K562 (cell line): Measurements from ENCODE around the gene DAAM1. TPM values are rescaled to one million over a fixed set of nuclear protein-coding genes. Genes with fewer than 3 reads are reported as not detected.

Experiments
- ATAC-seq: fragments of 200-7000 bp; cut with Tn5 transposase; 3 replicates; pipeline ENCODE4 v1.9.1; 2020; ENCODE audit warnings: moderate library complexity
- BruUV-seq: library from RNA; stranded (reverse); fragments of 400-500 nt; replicated peaks from 2 replicates; lab custom pipeline; 2021; lab: Mats Ljungman, UMichigan
- CTCF ChIA-PET: fragments of 300-600 bp; formaldehyde crosslinking; extraction: SDS; loops from one replicate; lab custom pipeline; 2021; ENCODE audit warnings: low intra/inter-chr PET ratio; lab: Yijun Ruan, JAX
- POLR2A ChIA-PET: fragments of 300-600, 350-650 bp; sonication (Branson Sonifier 250); formaldehyde crosslinking; extraction: SDS; loops from one replicate; lab custom pipeline; 2021; ENCODE audit warnings: antibody characterized with exemption, inconsistent platforms; lab: Yijun Ruan, JAX
- DNase-seq, 4 experiments: peaks; one replicate each; pipeline versions ENCODE4 v3.0.0 to v3.0.0-alpha.2; 2011 to 2018; ENCODE audit warnings: low spot score in 3 of 4, mixed read lengths in 3 of 4; ENCODE audit errors: extremely low read depth in 1 of 4
- FAIRE-seq: peaks from 2 replicates; lab custom pipeline; 2011; peaks lifted over from hg19 to GRCh38; lab: Jason Lieb, UNC
- H2AFZ ChIP-seq: 2 replicates; pipeline ENCODE4 v1.6.0; 2011; ENCODE audit warnings: low read depth, low read length, control low read depth, inconsistent platforms
- H3K27ac ChIP-seq: fragments of 200-600 bp; 3 replicates; pipeline ENCODE4 v1.8.0; 2011; ENCODE audit warnings: low read depth, mild to moderate bottlenecking, control low read depth, inconsistent platforms, low read length, moderate library complexity, mixed read lengths; ENCODE audit errors: extremely low read depth
- H3K27me3 ChIP-seq, 2 experiments: fragments of 300-600 bp in 1 of 2; 2 replicates in 1 of 2; 3 replicates in 1 of 2; pipeline versions ENCODE4 v1.6.0 to v1.8.0; 2011; ENCODE audit warnings: inconsistent platforms in 2 of 2, low read length in 2 of 2, mild to moderate bottlenecking in 1 of 2, mixed read lengths in 1 of 2, moderate library complexity in 1 of 2; ENCODE audit not compliant: control insufficient read depth in 2 of 2, insufficient read depth in 2 of 2
- H3K36me3 ChIP-seq: fragments of 300-600 bp; 3 replicates; pipeline ENCODE4 v1.8.0; 2011; ENCODE audit warnings: mild to moderate bottlenecking, low read length, inconsistent platforms; ENCODE audit not compliant: control insufficient read depth, insufficient read depth
- H3K4me1 ChIP-seq, 2 experiments: fragments of 200-600 bp in 1 of 2; replicated peaks in 1 of 2; 2 replicates in 1 of 2; 3 replicates in 1 of 2; pipeline versions ENCODE4 v1.5.1 to v1.8.0; 2011; ENCODE audit warnings: inconsistent platforms in 2 of 2, low read length in 2 of 2, mild to moderate bottlenecking in 1 of 2, mixed read lengths in 1 of 2, moderate library complexity in 1 of 2; ENCODE audit not compliant: control insufficient read depth in 2 of 2, insufficient read depth in 2 of 2
- H3K4me2 ChIP-seq: 2 replicates; pipeline ENCODE4 v1.6.1; 2011; ENCODE audit warnings: low read length, control low read depth, inconsistent platforms, mixed read lengths; ENCODE audit not compliant: insufficient read depth
- H3K4me3 ChIP-seq: fragments of 200-600 bp; sonication (generic), shearing (Covaris generic); 2 replicates; pipeline ENCODE4 v1.5.1; 2016; ENCODE audit warnings: control low read depth, inconsistent platforms
- H3K79me2 ChIP-seq: fragments of 200-600 bp; 3 replicates; pipeline ENCODE4 v1.8.0; 2011; ENCODE audit warnings: low read length, inconsistent platforms; ENCODE audit not compliant: control insufficient read depth, insufficient read depth
- H3K9ac ChIP-seq, 2 experiments: 2 replicates each; pipeline versions ENCODE4 v1.6.0 to v1.6.1; 2011; ENCODE audit warnings: low read depth in 2 of 2, low read length in 2 of 2, control low read depth in 1 of 2, inconsistent platforms in 1 of 2, mild to moderate bottlenecking in 1 of 2, mixed read lengths in 1 of 2; ENCODE audit not compliant: insufficient read depth in 1 of 2
- H3K9me1 ChIP-seq: one replicate; pipeline ENCODE4 v1.6.0; 2011; ENCODE audit warnings: inconsistent platforms, mild to moderate bottlenecking, low read length, moderate library complexity; ENCODE audit not compliant: control insufficient read depth, insufficient read depth
- H3K9me3 ChIP-seq: replicated peaks from 2 replicates; pipeline ENCODE4 v1.5.1; 2011; ENCODE audit warnings: low read depth, low read length, inconsistent platforms; ENCODE audit not compliant: control insufficient read depth, insufficient read depth
- H4K20me1 ChIP-seq: replicated peaks from 2 replicates; pipeline ENCODE4 v1.6.1; 2011; ENCODE audit warnings: low read length, inconsistent platforms, mixed read lengths; ENCODE audit not compliant: control insufficient read depth, insufficient read depth
- CGGBP1 ChIP-seq: fragments of 250-450 bp; sonication (Bioruptor Pico); IDR thresholded peaks from 2 replicates; pipeline ENCODE4 v1.9.0; 2021; ENCODE audit warnings: mild to moderate bottlenecking
- RFX1 ChIP-seq: fragments of 450-650 bp; IDR thresholded peaks from 2 replicates; pipeline ENCODE4 v1.6.1; 2016; ENCODE audit warnings: mild to moderate bottlenecking, moderate library complexity
- SMAD4 ChIP-seq: fragments of 250-450 bp; sonication (Bioruptor Pico); conservative IDR thresholded peaks from 2 replicates; pipeline ENCODE4 v1.8.0; 2021; ENCODE audit warnings: inconsistent platforms, mild to moderate bottlenecking, moderate library complexity
- ZNF551 ChIP-seq: fragments of 250-450 bp; sonication (Bioruptor Pico); IDR thresholded peaks from 2 replicates; pipeline ENCODE4 v1.5.0; 2021; ENCODE audit warnings: mild to moderate bottlenecking, moderate library complexity
- WGBS: fragments of 100-300 bp; shearing (Covaris generic); methylation state at CpG from one replicate; pipeline ENCODE4 v1.1.6; 2016; ENCODE audit warnings: low coverage, mixed read lengths; ENCODE audit not compliant: insufficient coverage; ENCODE audit errors: missing lambda C conversion rate; 5-methylcytosine and 5-hydroxymethylcytosine counted together
- in situ Hi-C: fragments of 300-500 bp; cut with MboI; formaldehyde crosslinking; loops from 4 replicates; pipeline ENCODE4 v1.15.0; 2018; ENCODE audit warnings: inconsistent platforms, mixed read lengths
- intact Hi-C: fragments of 100-400 bp; cut with micrococcal nuclease; formaldehyde crosslinking; loops from 2 replicates; pipeline ENCODE4 v1.14.2; 2022
- polyA plus RNA-seq, 8 experiments: library from polyadenylated mRNA; depleted of rRNA in 4 of 8; stranded (reverse) in 5 of 8; unstranded in 3 of 8; fragments of >200 nt; fragmentation: Nextera tagmentation in 2 of 8; fragmentation: Illumina TruSeq in 1 of 8; extraction: Ambion mirVana in 2 of 8; extraction: Trizol in 1 of 8; gene quantifications; 2 replicates each; pipeline versions ENCODE4 v1.2.1 to v1.2.3, GENCODE V29; 2011 to 2014; ENCODE audit warnings: inconsistent platforms in 1 of 8, missing spikeins in 1 of 8
- total RNA-seq, 7 experiments: library from RNA; depleted of rRNA in 6 of 7; stranded (reverse); fragments of >200 nt in 6 of 7; fragmentation: Illumina TruSeq in 2 of 7; extraction: Trizol in 2 of 7; gene quantifications; 2 replicates each; pipeline versions ENCODE4 v1.2.1 to v1.2.3, GENCODE V29; 2011 to 2021; ENCODE audit warnings: low replicate concordance in 1 of 7

DAAM1 gene
- total and polyA plus RNA-seq, 9 of the 15 experiments (the other 6 are each of a cell fraction or from before 2014, with no cell fraction given), result 3.6 to 11.6 (median 6.7) TPM

- no peaks in the 10 kb centered on the region for H3K36me3 ChIP-seq
- H3K27me3 ChIP-seq, result no peaks in the 10 kb centered on the region
- no peak overlapping the region for H3K4me3 ChIP-seq
- DNase-seq (no peak), FAIRE-seq (no peak), ATAC-seq (no peak)
- in situ Hi-C loops (no loop called here), intact Hi-C loops (loop anchor here (5.0 kb wide), 1 partner anchor 889 kb away; the partner anchor contains the start of gene ARID4A)
- no peaks in the 10 kb centered on the region for H3K9me1 ChIP-seq
- BruUV-seq, result no TSS peak
- H4K20me1 ChIP-seq, result peaks cover 13% of the 10 kb centered on the region; the same call in 1 of the 2 replicates
- ChIA-PET POLR2A (no interaction called here), CTCF (no interaction called here)
- TF ChIP-seq SMAD4 (CRISPR knock-in tag) (no peak), RFX1 (peak; percentile 45)
- H3K9ac ChIP-seq, result no peak overlapping the region
- no peak overlapping the region for H3K4me2 ChIP-seq
- H3K9me3 ChIP-seq, result no peaks in the 10 kb centered on the region
- no peak overlapping the region for H2AFZ ChIP-seq
- no peak overlapping the region for H3K27ac ChIP-seq
- peaks cover 16% of the 10 kb centered on the region for H3K79me2 ChIP-seq
- H3K4me1 ChIP-seq, result peaks cover 16 to 18% of the 10 kb centered on the region in 2 experiments; a peak in 4 of 5 replicates
Measured at GRCh38 chr14:59186306-59186705, 2.2 kb upstream of the DAAM1 start.

DNA sequence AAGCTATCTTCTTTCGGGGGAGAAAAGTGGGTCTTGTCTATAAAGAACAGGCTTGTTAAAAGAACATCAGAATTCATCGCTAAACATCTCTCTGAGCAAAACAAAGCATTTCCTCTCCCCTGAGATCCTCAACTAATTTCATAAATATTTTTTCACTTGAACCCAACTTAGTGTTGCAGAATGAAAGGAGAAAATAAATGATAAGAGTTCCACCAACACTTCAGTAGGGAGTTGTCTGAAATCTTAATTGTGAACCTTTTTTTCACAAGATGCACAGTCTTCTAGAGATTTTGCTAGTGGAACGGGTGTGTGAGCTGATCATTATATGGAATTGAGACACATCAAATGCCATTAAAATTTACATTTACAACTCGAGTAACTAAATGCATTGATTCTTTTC is 1.3 kb upstream of the DAAM1 start:
- BruUV-seq, result no TSS peak
- no peaks in the 10 kb centered on the region for H3K36me3 ChIP-seq
- H3K9me1 ChIP-seq, result no peaks in the 10 kb centered on the region
- no peaks in the 10 kb centered on the region for H3K9me3 ChIP-seq
- H4K20me1 ChIP-seq, result peaks cover 13% of the 10 kb centered on the region; the same call in 1 of the 2 replicates
- H3K27ac ChIP-seq, result peak overlapping the region; percentile 93; the same call in 1 of the 3 replicates
- POLR2A ChIA-PET, result interaction anchor here (0.6 to 1.9 kb wide), 2 partner anchors 17 to 356 kb away, joined by 3 to 5 read pairs; no protein-coding TSS in a partner anchor
- peaks cover 18% of the 10 kb centered on the region for H3K79me2 ChIP-seq
- in situ Hi-C loops, result no loop called here
- peak overlapping the region in 1 of 2 experiments; percentile 82; a peak in 2 of 4 replicates for H3K9ac ChIP-seq
- no peak for FAIRE-seq
- CTCF ChIA-PET, result no interaction called here
- no peak for DNase-seq
- H3K4me3 ChIP-seq, result no peak overlapping the region
- H3K4me2 ChIP-seq, result peak overlapping the region; percentile 96
- H2AFZ ChIP-seq, result peak overlapping the region; percentile 91; the same call in 1 of the 2 replicates
- TF ChIP-seq ZNF551 (no peak), CGGBP1 (CRISPR knock-in tag) (no peak)
- TF ChIP-seq, all 486 proteins: peak for 0
- intact Hi-C loops, result loop anchor here (5.0 kb wide), 1 partner anchor 890 kb away; the partner anchor contains the start of gene ARID4A
- ATAC-seq, result no peak
- 49% methylated on average over 4 of the region's 4 CpGs for WGBS
- Histone ChIP-seq H3K27me3 (no peaks in the 10 kb centered on the region), H3K4me1 (peaks cover 16 to 18% of the 10 kb centered on the region in 2 experiments; a peak in 4 of 5 replicates)
